ENCODE data around the gene BDH1.

BDH1 gene

GRCh38 chr3:197507081-197507480 lies 48.7 kb downstream of the BDH1 start:
- no peak for DNase-seq (ENCODE audit: low read depth)

GRCh38 chr3:197505796-197506548 lies 49.8 kb downstream of the BDH1 start:
- DNase-seq (ENCODE audit: low read depth), result no peak

- DNase-seq (ENCODE audit: low read depth), result no peak
Observed at GRCh38 chr3:197504641-197505121, 51.1 kb downstream of the BDH1 start.

- no peak for DNase-seq (ENCODE audit: low read depth)
Observed at GRCh38 chr3:197504229-197504628, 51.5 kb downstream of the BDH1 start.

- no peak for DNase-seq (ENCODE audit: low read depth)
Observed at GRCh38 chr3:197503652-197504051, 52.1 kb downstream of the BDH1 start.

GRCh38 chr3:197501879-197502620 lies 53.7 kb downstream of the BDH1 start:
- DNase-seq (ENCODE audit: low read depth), result no peak

- no peak for DNase-seq (ENCODE audit: low read depth)
Observed at GRCh38 chr3:197501496-197501878, 54.3 kb downstream of the BDH1 start.

- DNase-seq (ENCODE audit: low read depth), result no peak
Observed at GRCh38 chr3:197500812-197501211, 55.0 kb downstream of the BDH1 start.

GRCh38 chr3:197499427-197499826 lies 56.3 kb downstream of the BDH1 start:
- no peak for DNase-seq (ENCODE audit: low read depth)

- DNase-seq (ENCODE audit: low read depth), result no peak
Observed at GRCh38 chr3:197498499-197499241, 57.1 kb downstream of the BDH1 start.

GRCh38 chr3:197496746-197497125 lies 59.0 kb downstream of the BDH1 start:
- no peak for DNase-seq (ENCODE audit: low read depth)

GRCh38 chr3:197495999-197496745 lies 59.6 kb downstream of the BDH1 start:
- no peak for DNase-seq (ENCODE audit: low read depth)

- no peak for DNase-seq (ENCODE audit: low read depth)
Observed at GRCh38 chr3:197495499-197495898, 60.3 kb downstream of the BDH1 start.

- no peak for DNase-seq (ENCODE audit: low read depth)
Observed at GRCh38 chr3:197495059-197495455, 60.7 kb downstream of the BDH1 start.

- DNase-seq (ENCODE audit: low read depth), result no peak
Observed at GRCh38 chr3:197494366-197495058, 61.3 kb downstream of the BDH1 start.

- no peak for DNase-seq (ENCODE audit: low read depth)
Observed at GRCh38 chr3:197493049-197493448, 62.7 kb downstream of the BDH1 start.

- no peak for DNase-seq (ENCODE audit: low read depth)
Observed at GRCh38 chr3:197491923-197492664, 63.7 kb downstream of the BDH1 start.

GRCh38 chr3:197491478-197491877 lies 64.3 kb downstream of the BDH1 start:
- DNase-seq (ENCODE audit: low read depth), result no peak

GRCh38 chr3:197490098-197491058 lies 65.4 kb downstream of the BDH1 start:
- no peak for DNase-seq (ENCODE audit: low read depth)
